K562 (cell line): ENCODE results near the gene CENPP. TPM values are rescaled to one million over a fixed set of nuclear protein-coding genes. Genes with fewer than 3 reads are reported as not detected.

Experiments used
- ATAC-seq: fragments of 200-7000 bp; cut with Tn5 transposase; 3 replicates; pipeline ENCODE4 v1.9.1; 2020; ENCODE audit warnings: moderate library complexity
- BruUV-seq: library from RNA; stranded (reverse); fragments of 400-500 nt; replicated peaks from 2 replicates; lab custom pipeline; 2021; lab: Mats Ljungman, UMichigan
- CTCF ChIA-PET: fragments of 300-600 bp; formaldehyde crosslinking; extraction: SDS; loops from one replicate; lab custom pipeline; 2021; ENCODE audit warnings: low intra/inter-chr PET ratio; lab: Yijun Ruan, JAX
- POLR2A ChIA-PET: fragments of 300-600, 350-650 bp; sonication (Branson Sonifier 250); formaldehyde crosslinking; extraction: SDS; loops from one replicate; lab custom pipeline; 2021; ENCODE audit warnings: antibody characterized with exemption, inconsistent platforms; lab: Yijun Ruan, JAX
- DNase-seq, 4 experiments: peaks; one replicate each; pipeline versions ENCODE4 v3.0.0 to v3.0.0-alpha.2; 2011 to 2018; ENCODE audit warnings: low spot score in 3 of 4, mixed read lengths in 3 of 4; ENCODE audit errors: extremely low read depth in 1 of 4
- FAIRE-seq: peaks from 2 replicates; lab custom pipeline; 2011; peaks lifted over from hg19 to GRCh38; lab: Jason Lieb, UNC
- H2AFZ ChIP-seq: 2 replicates; pipeline ENCODE4 v1.6.0; 2011; ENCODE audit warnings: low read depth, low read length, control low read depth, inconsistent platforms
- H3K27ac ChIP-seq: fragments of 200-600 bp; 3 replicates; pipeline ENCODE4 v1.8.0; 2011; ENCODE audit warnings: low read depth, mild to moderate bottlenecking, control low read depth, inconsistent platforms, low read length, moderate library complexity, mixed read lengths; ENCODE audit errors: extremely low read depth
- H3K27me3 ChIP-seq, 2 experiments: fragments of 300-600 bp in 1 of 2; 2 replicates in 1 of 2; 3 replicates in 1 of 2; pipeline versions ENCODE4 v1.6.0 to v1.8.0; 2011; ENCODE audit warnings: inconsistent platforms in 2 of 2, low read length in 2 of 2, mild to moderate bottlenecking in 1 of 2, mixed read lengths in 1 of 2, moderate library complexity in 1 of 2; ENCODE audit not compliant: control insufficient read depth in 2 of 2, insufficient read depth in 2 of 2
- H3K36me3 ChIP-seq: fragments of 300-600 bp; 3 replicates; pipeline ENCODE4 v1.8.0; 2011; ENCODE audit warnings: mild to moderate bottlenecking, low read length, inconsistent platforms; ENCODE audit not compliant: control insufficient read depth, insufficient read depth
- H3K4me1 ChIP-seq, 2 experiments: fragments of 200-600 bp in 1 of 2; replicated peaks in 1 of 2; 2 replicates in 1 of 2; 3 replicates in 1 of 2; pipeline versions ENCODE4 v1.5.1 to v1.8.0; 2011; ENCODE audit warnings: inconsistent platforms in 2 of 2, low read length in 2 of 2, mild to moderate bottlenecking in 1 of 2, mixed read lengths in 1 of 2, moderate library complexity in 1 of 2; ENCODE audit not compliant: control insufficient read depth in 2 of 2, insufficient read depth in 2 of 2
- H3K4me2 ChIP-seq: 2 replicates; pipeline ENCODE4 v1.6.1; 2011; ENCODE audit warnings: low read length, control low read depth, inconsistent platforms, mixed read lengths; ENCODE audit not compliant: insufficient read depth
- H3K4me3 ChIP-seq: fragments of 200-600 bp; sonication (generic), shearing (Covaris generic); 2 replicates; pipeline ENCODE4 v1.5.1; 2016; ENCODE audit warnings: control low read depth, inconsistent platforms
- H3K79me2 ChIP-seq: fragments of 200-600 bp; 3 replicates; pipeline ENCODE4 v1.8.0; 2011; ENCODE audit warnings: low read length, inconsistent platforms; ENCODE audit not compliant: control insufficient read depth, insufficient read depth
- H3K9ac ChIP-seq, 2 experiments: 2 replicates each; pipeline versions ENCODE4 v1.6.0 to v1.6.1; 2011; ENCODE audit warnings: low read depth in 2 of 2, low read length in 2 of 2, control low read depth in 1 of 2, inconsistent platforms in 1 of 2, mild to moderate bottlenecking in 1 of 2, mixed read lengths in 1 of 2; ENCODE audit not compliant: insufficient read depth in 1 of 2
- H3K9me1 ChIP-seq: one replicate; pipeline ENCODE4 v1.6.0; 2011; ENCODE audit warnings: inconsistent platforms, mild to moderate bottlenecking, low read length, moderate library complexity; ENCODE audit not compliant: control insufficient read depth, insufficient read depth
- H3K9me3 ChIP-seq: replicated peaks from 2 replicates; pipeline ENCODE4 v1.5.1; 2011; ENCODE audit warnings: low read depth, low read length, inconsistent platforms; ENCODE audit not compliant: control insufficient read depth, insufficient read depth
- H4K20me1 ChIP-seq: replicated peaks from 2 replicates; pipeline ENCODE4 v1.6.1; 2011; ENCODE audit warnings: low read length, inconsistent platforms, mixed read lengths; ENCODE audit not compliant: control insufficient read depth, insufficient read depth
- ESRRA ChIP-seq: fragments of 450-650 bp; IDR thresholded peaks from 2 replicates; pipeline ENCODE4 v1.6.1; 2014; ENCODE audit warnings: low read depth, mild to moderate bottlenecking, moderate library complexity, borderline replicate concordance
- HBP1 ChIP-seq: fragments of 450-650 bp; formaldehyde crosslinking; IDR thresholded peaks from 2 replicates; pipeline ENCODE4 v1.4.0; 2022; ENCODE audit warnings: missing genetic modification characterization
- HINFP ChIP-seq: fragments of 450-650 bp; conservative IDR thresholded peaks from 2 replicates; pipeline ENCODE4 v1.6.1; 2016; ENCODE audit warnings: missing genetic modification characterization, low read depth, mild to moderate bottlenecking, control low read depth, missing compliant biosample characterization
- IRF9 ChIP-seq: fragments of 450-650 bp; IDR thresholded peaks from 2 replicates; pipeline ENCODE4 v1.6.1; 2016; ENCODE audit warnings: missing biosample characterization, missing genetic modification characterization
- KLF13 ChIP-seq: fragments of 450-650 bp; IDR thresholded peaks from 2 replicates; pipeline ENCODE4 v1.6.1; 2016; ENCODE audit warnings: missing genetic modification characterization, low read depth, mild to moderate bottlenecking, missing compliant biosample characterization, moderate library complexity, borderline replicate concordance
- L3MBTL2 ChIP-seq: fragments of 450-650 bp; IDR thresholded peaks from 2 replicates; pipeline ENCODE4 v1.6.1; 2016; ENCODE audit warnings: mild to moderate bottlenecking, moderate library complexity
- NFE2 ChIP-seq: IDR thresholded peaks from 2 replicates; pipeline ENCODE4 v1.6.1; 2014; ENCODE audit warnings: antibody characterized with exemption, low read depth
- RB1 ChIP-seq: fragments of 450-650 bp; IDR thresholded peaks from 2 replicates; pipeline ENCODE4 v1.6.1; 2017; ENCODE audit warnings: low read depth, mild to moderate bottlenecking
- SRF ChIP-seq, 2 experiments: fragments of 250-450, 450-650 bp in 1 of 2; sonication (Bioruptor Pico) in 1 of 2; sonication (generic) in 1 of 2; formaldehyde crosslinking; IDR thresholded peaks; 2 replicates each; pipeline versions ENCODE4 v1.5.0 to v1.5.1; 2020 to 2022; ENCODE audit warnings: mild to moderate bottlenecking in 1 of 2, missing genetic modification reagents in 1 of 2
- TFAP4 ChIP-seq: sonication (generic); formaldehyde crosslinking; IDR thresholded peaks from 2 replicates; pipeline ENCODE4 v1.8.0; 2022; ENCODE audit warnings: missing genetic modification reagents, mild to moderate bottlenecking, moderate library complexity, borderline replicate concordance
- XRCC5 ChIP-seq: fragments of 200-400 bp; formaldehyde crosslinking; IDR thresholded peaks from 2 replicates; pipeline ENCODE4 v1.6.1; 2017; ENCODE audit warnings: low read depth, mild to moderate bottlenecking, low read length
- ZNF121 ChIP-seq: sonication (generic); formaldehyde crosslinking; conservative IDR thresholded peaks from 2 replicates; pipeline ENCODE4 v1.8.0; 2022; ENCODE audit warnings: missing genetic modification reagents
- WGBS: fragments of 100-300 bp; shearing (Covaris generic); methylation state at CpG from one replicate; pipeline ENCODE4 v1.1.6; 2016; ENCODE audit warnings: low coverage, mixed read lengths; ENCODE audit not compliant: insufficient coverage; ENCODE audit errors: missing lambda C conversion rate; 5-methylcytosine and 5-hydroxymethylcytosine counted together
- in situ Hi-C: fragments of 300-500 bp; cut with MboI; formaldehyde crosslinking; loops from 4 replicates; pipeline ENCODE4 v1.15.0; 2018; ENCODE audit warnings: inconsistent platforms, mixed read lengths
- intact Hi-C: fragments of 100-400 bp; cut with micrococcal nuclease; formaldehyde crosslinking; loops from 2 replicates; pipeline ENCODE4 v1.14.2; 2022
- polyA plus RNA-seq, 8 experiments: library from polyadenylated mRNA; depleted of rRNA in 4 of 8; stranded (reverse) in 5 of 8; unstranded in 3 of 8; fragments of >200 nt; fragmentation: Nextera tagmentation in 2 of 8; fragmentation: Illumina TruSeq in 1 of 8; extraction: Ambion mirVana in 2 of 8; extraction: Trizol in 1 of 8; gene quantifications; 2 replicates each; pipeline versions ENCODE4 v1.2.1 to v1.2.3, GENCODE V29; 2011 to 2014; ENCODE audit warnings: inconsistent platforms in 1 of 8, missing spikeins in 1 of 8
- total RNA-seq, 7 experiments: library from RNA; depleted of rRNA in 6 of 7; stranded (reverse); fragments of >200 nt in 6 of 7; fragmentation: Illumina TruSeq in 2 of 7; extraction: Trizol in 2 of 7; gene quantifications; 2 replicates each; pipeline versions ENCODE4 v1.2.1 to v1.2.3, GENCODE V29; 2011 to 2021; ENCODE audit warnings: low replicate concordance in 1 of 7
- TF ChIP-seq, protein P1 (sequence below): fragments of 450-650 bp; formaldehyde crosslinking; IDR thresholded peaks from 2 replicates; pipeline ENCODE4 v1.4.0; 2020; ENCODE audit warnings: mild to moderate bottlenecking, moderate library complexity

The CENPP gene
- total and polyA plus RNA-seq, 9 of the 15 experiments (the other 6 are each of a cell fraction or from before 2014, with no cell fraction given) = 8.0 to 28.5 (median 17.9) TPM

GRCh38 chr9:92634712-92635605 is 309.2 kb downstream of the CENPP start:
- peak; percentile 99 for ATAC-seq
- H3K9me1 ChIP-seq = no peaks in the 10 kb centered on the region
- peaks cover 0 to 5% of the 10 kb centered on the region in 2 experiments; a peak in 1 of 5 replicates for H3K4me1 ChIP-seq
- no peak overlapping the region for H3K4me3 ChIP-seq
- in situ Hi-C loops = loop anchor here (5.0 to 10.0 kb wide), 2 partner anchors 310 to 498 kb away; partner anchors contain the start of genes CENPP and NOL8
- intact Hi-C loops = loop anchor here (1.0 to 10.0 kb wide), 5 partner anchors 128 to 496 kb away; no protein-coding TSS in a partner anchor
- ChIA-PET CTCF (interaction anchor here (0.8 to 1.9 kb wide), 8 partner anchors 128 to 502 kb away, joined by 3 to 16 read pairs (median 6); no protein-coding TSS in a partner anchor), POLR2A (no interaction called here)
- H3K9ac ChIP-seq = no peak overlapping the region; a peak in 1 of 4 replicates
- no peaks in the 10 kb centered on the region for H4K20me1 ChIP-seq
- FAIRE-seq = peak; percentile 95
- no peaks in the 10 kb centered on the region for H3K79me2 ChIP-seq
- 46% methylated on average over 25 of the region's 35 CpGs for WGBS
- no peaks in the 10 kb centered on the region for H3K9me3 ChIP-seq
- no peak overlapping the region for H3K4me2 ChIP-seq
- no peaks in the 10 kb centered on the region for H3K27me3 ChIP-seq
- no peak overlapping the region for H2AFZ ChIP-seq
- peak; percentile 82 to 85 (median 83) for DNase-seq
- H3K27ac ChIP-seq = no peak overlapping the region
- peaks cover 74% of the 10 kb centered on the region for H3K36me3 ChIP-seq
- BruUV-seq = no TSS peak
- TF ChIP-seq XRCC5 (0 out of 2 replicates have a peak, but pooled peaks have one; percentile 53), SRF (CRISPR knock-in tag; IDR thresholded peaks at IDR 0.05) (no peak), NFE2 (peak; percentile 3; the same call in 1 of the 2 replicates), HBP1 (CRISPR knock-in tag) (no peak), L3MBTL2 (no peak), KLF13 (no peak), TFAP4 (CRISPR knock-in tag) (peak; percentile 60; the same call in 1 of the 2 replicates), ESRRA (peak; percentile 57; the same call in 1 of the 2 replicates), RB1 (0 out of 2 replicates have a peak, but pooled peaks have one; percentile 16), HINFP (no peak), IRF9 (tag) (no peak), ZNF121 (CRISPR knock-in tag) (no peak)
- TF ChIP-seq, protein P1, sequence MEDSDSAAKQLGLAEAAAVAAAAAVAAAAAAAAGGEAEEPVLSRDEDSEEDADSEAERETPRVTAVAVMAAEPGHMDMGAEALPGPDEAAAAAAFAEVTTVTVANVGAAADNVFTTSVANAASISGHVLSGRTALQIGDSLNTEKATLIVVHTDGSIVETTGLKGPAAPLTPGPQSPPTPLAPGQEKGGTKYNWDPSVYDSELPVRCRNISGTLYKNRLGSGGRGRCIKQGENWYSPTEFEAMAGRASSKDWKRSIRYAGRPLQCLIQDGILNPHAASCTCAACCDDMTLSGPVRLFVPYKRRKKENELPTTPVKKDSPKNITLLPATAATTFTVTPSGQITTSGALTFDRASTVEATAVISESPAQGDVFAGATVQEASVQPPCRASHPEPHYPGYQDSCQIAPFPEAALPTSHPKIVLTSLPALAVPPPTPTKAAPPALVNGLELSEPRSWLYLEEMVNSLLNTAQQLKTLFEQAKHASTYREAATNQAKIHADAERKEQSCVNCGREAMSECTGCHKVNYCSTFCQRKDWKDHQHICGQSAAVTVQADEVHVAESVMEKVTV (CRISPR knock-in tag) = peak; percentile 58
